A549 (cell line): ENCODE measurements around the gene GAREM1. TPM values are rescaled to one million over a fixed set of nuclear protein-coding genes. Genes with fewer than 3 reads are reported as not detected.

Experiments used
- ATAC-seq, 2 experiments: fragments of 200-7000 bp in 1 of 2; fragments of >200 bp in 1 of 2; cut with Nextera tagmentation in 1 of 2; cut with Tn5 transposase in 1 of 2; 3 replicates each; pipeline versions ENCODE4 v1.8.0 to v1.9.1; 2018 to 2020; ENCODE audit warnings: mild to moderate bottlenecking in 1 of 2, moderate library complexity in 1 of 2
- CTCF ChIA-PET: fragments of 300-600 bp; sonication (Branson Sonifier 250); formaldehyde crosslinking; extraction: SDS; loops from one replicate; lab custom pipeline; 2021; ENCODE audit warnings: antibody characterized with exemption, inconsistent platforms; lab: Yijun Ruan, JAX
- POLR2A ChIA-PET: fragments of 350-600 bp; formaldehyde crosslinking; extraction: SDS; loops from one replicate; lab custom pipeline; 2021; ENCODE audit warnings: antibody characterized with exemption, inconsistent platforms; lab: Yijun Ruan, JAX
- DNase-seq, 2 experiments: peaks; one replicate each; pipeline versions ENCODE4 v3.0.0 to v3.0.0-alpha.2; 2011 to 2016; ENCODE audit warnings: low read depth in 1 of 2, low spot score in 1 of 2
- FAIRE-seq: peaks from 2 replicates; lab custom pipeline; 2011; peaks lifted over from hg19 to GRCh38; lab: Jason Lieb, UNC
- H3K27ac ChIP-seq, 2 experiments: fragments of >200 bp; sonication (Bioruptor Twin); formaldehyde crosslinking; 3 replicates each; pipeline ENCODE4 v1.5.1; 2016 to 2017
- H3K4me1 ChIP-seq: fragments of >200 bp; sonication (Bioruptor Twin); formaldehyde crosslinking; 3 replicates; pipeline ENCODE4 v1.6.1; 2016
- H3K4me2 ChIP-seq: fragments of >200 bp; sonication (Bioruptor Twin); formaldehyde crosslinking; 3 replicates; pipeline ENCODE4 v1.6.1; 2016
- H3K4me3 ChIP-seq: fragments of >200 bp; sonication (Bioruptor Twin); formaldehyde crosslinking; 3 replicates; pipeline ENCODE4 v1.5.1; 2016
- H3K9me3 ChIP-seq: fragments of >200 bp; sonication (Bioruptor Twin); formaldehyde crosslinking; 3 replicates; pipeline ENCODE4 v1.6.1; 2016
- BHLHE40 ChIP-seq: IDR thresholded peaks from 2 replicates; pipeline ENCODE4 v1.6.1; 2012; ENCODE audit warnings: low read depth, low read length, inconsistent platforms
- CBX2 ChIP-seq: fragments of 200-600 bp; sonication (generic); IDR thresholded peaks from 2 replicates; pipeline ENCODE4 v1.6.1; 2016; ENCODE audit warnings: low read depth, mild to moderate bottlenecking, borderline replicate concordance
- CBX8 ChIP-seq: fragments of 200-600 bp; sonication (generic); IDR thresholded peaks from 2 replicates; pipeline ENCODE4 v1.6.1; 2016
- E2F6 ChIP-seq: IDR thresholded peaks from 2 replicates; pipeline ENCODE4 v1.6.1; 2012; ENCODE audit warnings: low read depth, borderline replicate concordance
- EP300 ChIP-seq, 2 experiments: fragments of >200 bp; sonication (Bioruptor Twin); formaldehyde crosslinking; IDR thresholded peaks; 2 replicates in 1 of 2; 3 replicates in 1 of 2; pipeline ENCODE4 v1.6.1; 2016 to 2017
- FOSB ChIP-seq: fragments of 250-450 bp; sonication (Bioruptor Pico); IDR thresholded peaks from 2 replicates; pipeline ENCODE4 v1.5.0; 2020; ENCODE audit warnings: mild to moderate bottlenecking, moderate library complexity
- FOSL2 ChIP-seq, 2 experiments: fragments of 450-650 bp in 1 of 2; fragments of >200 bp in 1 of 2; sonication (Bioruptor Twin) in 1 of 2; formaldehyde crosslinking; IDR thresholded peaks; 2 replicates each; pipeline versions ENCODE4 v1.5.0 to v1.6.1; 2016 to 2020; ENCODE audit warnings: mild to moderate bottlenecking in 1 of 2, moderate library complexity in 1 of 2
- GATA3 ChIP-seq: IDR thresholded peaks from 2 replicates; pipeline ENCODE4 v1.6.1; 2012; ENCODE audit warnings: borderline replicate concordance
- HEYL ChIP-seq: fragments of 250-450 bp; sonication (Bioruptor Pico); IDR thresholded peaks from 2 replicates; pipeline ENCODE4 v1.8.0; 2021; ENCODE audit warnings: mild to moderate bottlenecking, moderate library complexity
- HOXA7 ChIP-seq: fragments of 250-450 bp; sonication (Bioruptor Pico); IDR thresholded peaks from 2 replicates; pipeline ENCODE4 v1.5.0; 2020; ENCODE audit warnings: mild to moderate bottlenecking, moderate library complexity
- HOXB13 ChIP-seq: fragments of 250-450 bp; sonication (Bioruptor Pico); IDR thresholded peaks from 2 replicates; pipeline ENCODE4 v1.5.0; 2020; ENCODE audit warnings: low read depth, mild to moderate bottlenecking, moderate library complexity
- JUNB ChIP-seq: fragments of >200 bp; sonication (Bioruptor Twin); formaldehyde crosslinking; IDR thresholded peaks from 2 replicates; pipeline ENCODE4 v1.6.1; 2016
- KDM5A ChIP-seq: fragments of 200-600 bp; sonication (generic); IDR thresholded peaks from 2 replicates; pipeline ENCODE4 v1.6.1; 2016; ENCODE audit warnings: antibody characterized with exemption, mild to moderate bottlenecking
- MAFK ChIP-seq: fragments of 450-650 bp; IDR thresholded peaks from 2 replicates; pipeline ENCODE4 v1.6.1; 2014; ENCODE audit not compliant: partially characterized antibody
- MAZ ChIP-seq: fragments of 150-350 bp; IDR thresholded peaks from 2 replicates; pipeline ENCODE4 v1.6.1; 2014; ENCODE audit warnings: antibody characterized with exemption, low read depth, low read length, borderline replicate concordance
- NR3C1 ChIP-seq: fragments of >200 bp; sonication (Bioruptor Twin); formaldehyde crosslinking; IDR thresholded peaks from 3 replicates; pipeline ENCODE4 v1.6.1; 2017
- PBX3 ChIP-seq: IDR thresholded peaks from 2 replicates; pipeline ENCODE4 v1.6.1; 2012
- POLR2AphosphoS2 ChIP-seq: conservative IDR thresholded peaks from 2 replicates; pipeline ENCODE4 v1.6.1; 2012; ENCODE audit warnings: low read length, improper control_type of control experiment, inconsistent platforms
- REST ChIP-seq: fragments of 200-600 bp; sonication (generic); IDR thresholded peaks from 2 replicates; pipeline ENCODE4 v1.6.1; 2016; ENCODE audit warnings: antibody characterized with exemption, mild to moderate bottlenecking, moderate library complexity
- RNF2 ChIP-seq: fragments of 200-600 bp; sonication (generic); IDR thresholded peaks from 2 replicates; pipeline ENCODE4 v1.6.1; 2016; ENCODE audit warnings: low read depth, mild to moderate bottlenecking, antibody characterized with exemption, moderate library complexity, borderline replicate concordance
- SMC3 ChIP-seq: fragments of >200 bp; sonication (Bioruptor Twin); formaldehyde crosslinking; IDR thresholded peaks from 3 replicates; pipeline ENCODE4 v1.6.1; 2018; ENCODE audit warnings: inconsistent platforms
- TFCP2L1 ChIP-seq: fragments of 250-450 bp; sonication (Bioruptor Pico); IDR thresholded peaks from 2 replicates; pipeline ENCODE4 v1.5.0; 2021; ENCODE audit warnings: mild to moderate bottlenecking
- TP53 ChIP-seq: fragments of 250-450 bp; sonication (Bioruptor Pico); IDR thresholded peaks from 2 replicates; pipeline ENCODE4 v1.5.0; 2021; ENCODE audit warnings: mild to moderate bottlenecking, moderate library complexity
- ZFP36 ChIP-seq: fragments of 450-650 bp; IDR thresholded peaks from 2 replicates; pipeline ENCODE4 v1.6.1; 2014; ENCODE audit warnings: borderline replicate concordance; ENCODE audit not compliant: partially characterized antibody
- ZSCAN20 ChIP-seq: fragments of 250-450 bp; sonication (Bioruptor Pico); IDR thresholded peaks from 2 replicates; pipeline ENCODE4 v1.8.0; 2022; ENCODE audit warnings: mild to moderate bottlenecking, moderate library complexity
- WGBS: methylation state at CpG from one replicate; pipeline ENCODE4 v1.1.6; 2017; ENCODE audit errors: missing lambda C conversion rate; 5-methylcytosine and 5-hydroxymethylcytosine counted together
- polyA plus RNA-seq, 4 experiments: library from polyadenylated mRNA; depleted of rRNA in 3 of 4; stranded (reverse); fragments of >200 nt; fragmentation: RNase III in 1 of 4; extraction: RNeasy Plus Mini Kit Qiagen cat#74134 plus additional on column Dnase treatment in 1 of 4; gene quantifications; 2 replicates in 3 of 4; 3 replicates in 1 of 4; pipeline ENCODE4 v1.2.3, GENCODE V29; 2011 to 2017
- TF ChIP-seq, protein P1 (sequence below): IDR thresholded peaks from 2 replicates; pipeline ENCODE4 v1.6.1; 2012
- TF ChIP-seq, protein P2 (sequence below): fragments of >200 bp; sonication (Bioruptor Twin); formaldehyde crosslinking; IDR thresholded peaks from 2 replicates; pipeline ENCODE4 v1.6.1; 2016

Gene GAREM1
- polyA plus RNA-seq, 2 of the 4 experiments (the other 2 are of a cell fraction), result 1.3 to 5.0 TPM

- ATAC-seq, result no peak
- no peak for FAIRE-seq
- TF ChIP-seq TFCP2L1 (CRISPR knock-in tag) (no peak), TP53 (CRISPR knock-in tag) (no peak), GATA3 (no peak), ZFP36 (no peak), REST (no peak), JUNB (no peak)
- Histone ChIP-seq H3K27ac (no peak overlapping the region), H3K9me3 (no peaks in the 10 kb centered on the region), H3K4me2 (no peak overlapping the region), H3K4me1 (no peaks in the 10 kb centered on the region), H3K4me3 (no peak overlapping the region)
- POLR2A ChIA-PET, result no interaction called here
- DNase-seq, result no peak
- CTCF ChIA-PET, result interaction anchor here (1.1 to 1.2 kb wide), 2 partner anchors 10 to 262 kb away, joined by 4 to 5 read pairs; no protein-coding TSS in a partner anchor
- 89% methylated on average over 14 of the region's 16 CpGs for WGBS
These were observed 183.4 kb downstream of the GAREM1 start for GRCh38 chr18:32287249-32287648.

- TF ChIP-seq ZSCAN20 (no peak), SMC3 (no peak)
- Histone ChIP-seq H3K4me1 (no peaks in the 10 kb centered on the region), H3K9me3 (no peaks in the 10 kb centered on the region), H3K27ac (no peak overlapping the region), H3K4me3 (no peak overlapping the region), H3K4me2 (no peak overlapping the region)
- DNase-seq (no peak), ATAC-seq (no peak), FAIRE-seq (no peak)
- 97% methylated on average over 5 of the region's 5 CpGs for WGBS
- ChIA-PET POLR2A (no interaction called here), CTCF (interaction anchor here (1.1 to 1.2 kb wide), 2 partner anchors 10 to 263 kb away, joined by 4 to 5 read pairs; no protein-coding TSS in a partner anchor)
These were observed 183.9 kb downstream of the GAREM1 start for GRCh38 chr18:32286749-32287148.

GRCh38 chr18:32284284-32284683 is 186.4 kb downstream of the GAREM1 start:
- H3K4me1 ChIP-seq, result peaks cover 10% of the 10 kb centered on the region
- H3K9me3 ChIP-seq, result no peaks in the 10 kb centered on the region
- H3K27ac ChIP-seq, result no peak overlapping the region
- ATAC-seq (no peak), FAIRE-seq (no peak), DNase-seq (no peak)
- WGBS, result 91% methylated on average over 1 of the region's 1 CpG
- TF ChIP-seq E2F6, result no peak
- TF ChIP-seq FOSL2 (IDR thresholded peaks at IDR 0.05), result no peak
- TF ChIP-seq FOSL2 (CRISPR knock-in tag; IDR thresholded peaks at IDR 0.05), result no peak
- TF ChIP-seq CBX8, result no peak
- no peak for TF ChIP-seq HOXA7
- no peak for TF ChIP-seq MAZ
- no peak for TF ChIP-seq PBX3
- no peak for TF ChIP-seq FOSB
- TF ChIP-seq, protein P1, sequence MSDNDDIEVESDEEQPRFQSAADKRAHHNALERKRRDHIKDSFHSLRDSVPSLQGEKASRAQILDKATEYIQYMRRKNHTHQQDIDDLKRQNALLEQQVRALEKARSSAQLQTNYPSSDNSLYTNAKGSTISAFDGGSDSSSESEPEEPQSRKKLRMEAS, result no peak
- TF ChIP-seq KDM5A, result no peak
- TF ChIP-seq EP300 (IDR thresholded peaks at IDR 0.05), result no peak
- TF ChIP-seq HOXB13 (CRISPR knock-in tag), result no peak
- TF ChIP-seq HEYL (CRISPR knock-in tag), result no peak
- TF ChIP-seq GATA3, result no peak
- no peak for TF ChIP-seq NR3C1
- TF ChIP-seq RNF2, result no peak
- no peak for TF ChIP-seq POLR2AphosphoS2
- TF ChIP-seq BHLHE40, result no peak
- TF ChIP-seq MAFK, result no peak
- no peak for TF ChIP-seq CBX2
- TF ChIP-seq, protein P2, sequence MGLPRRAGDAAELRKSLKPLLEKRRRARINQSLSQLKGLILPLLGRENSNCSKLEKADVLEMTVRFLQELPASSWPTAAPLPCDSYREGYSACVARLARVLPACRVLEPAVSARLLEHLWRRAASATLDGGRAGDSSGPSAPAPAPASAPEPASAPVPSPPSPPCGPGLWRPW, result no peak
- ChIA-PET POLR2A (no interaction called here), CTCF (interaction anchor here (0.6 to 1.8 kb wide), 6 partner anchors 10 to 268 kb away, joined by 3 to 10 read pairs (median 5); partner anchors contain the start of gene GAREM1)
- no peak overlapping the region for H3K4me3 ChIP-seq
- H3K4me2 ChIP-seq, result no peak overlapping the region
